Spleen (tissue), 11 donors: ENCODE data around the gene WDR90. TPM values are rescaled to one million over a fixed set of nuclear protein-coding genes. Genes with fewer than 3 reads are reported as not detected.

Experiments used
- DNase-seq: peaks from one replicate; pipeline ENCODE4 v3.0.0-alpha.2; 2020
- H3K27ac ChIP-seq, 8 donors: fragments of 200-600 bp; sonication (generic) in 7 of 8; 1 replicate in 4 of 8; 2 replicates in 4 of 8; pipeline versions ENCODE4 v1.5.0 to v1.8.0; 2016 to 2021; ENCODE audit warnings: inconsistent platforms in 4 of 8, mild to moderate bottlenecking in 4 of 8, moderate library complexity in 1 of 8
- H3K27me3 ChIP-seq, 7 donors: fragments of 200-600 bp; sonication (generic) in 6 of 7; replicated peaks in 1 of 7; 1 replicate in 4 of 7; 2 replicates in 3 of 7; pipeline versions ENCODE4 v1.5.0 to v1.8.0; 2016 to 2021; ENCODE audit warnings: inconsistent platforms in 3 of 7, mild to moderate bottlenecking in 1 of 7
- H3K36me3 ChIP-seq, 6 donors: fragments of 200-600 bp; sonication (generic) in 5 of 6; 1 replicate in 4 of 6; 2 replicates in 2 of 6; pipeline versions ENCODE4 v1.5.0 to v1.8.0; 2016 to 2021; ENCODE audit warnings: inconsistent platforms in 2 of 6
- H3K4me1 ChIP-seq, 6 donors: fragments of 200-600 bp; sonication (generic) in 5 of 6; 1 replicate in 3 of 6; 2 replicates in 3 of 6; pipeline versions ENCODE4 v1.5.0 to v1.8.0; 2016 to 2021; ENCODE audit warnings: inconsistent platforms in 3 of 6
- H3K4me3 ChIP-seq, 8 donors: fragments of 200-600 bp; sonication (generic) in 7 of 8; 1 replicate in 4 of 8; 2 replicates in 4 of 8; pipeline versions ENCODE4 v1.5.0 to v1.8.0; 2016 to 2021; ENCODE audit warnings: inconsistent platforms in 4 of 8, mild to moderate bottlenecking in 4 of 8, moderate library complexity in 2 of 8
- H3K9me3 ChIP-seq, 8 donors: fragments of 200-600 bp; sonication (generic) in 7 of 8; 1 replicate in 4 of 8; 2 replicates in 4 of 8; pipeline versions ENCODE4 v1.5.0 to v1.8.0; 2016 to 2021; ENCODE audit warnings: inconsistent platforms in 4 of 8
- POLR2A ChIP-seq, 3 donors: fragments of 450-650 bp; IDR thresholded peaks; one replicate each; pipeline ENCODE4 v1.5.1; 2017; ENCODE audit warnings: antibody characterized with exemption in 3 of 3, mild to moderate bottlenecking in 1 of 3
- POLR2AphosphoS5 ChIP-seq, 3 donors: sonication (generic); formaldehyde crosslinking; IDR thresholded peaks; one replicate each; pipeline ENCODE4 v1.5.1; 2017; ENCODE audit warnings: antibody characterized with exemption in 3 of 3
- WGBS, 5 donors: extraction: QIAGEN DNeasy Blood & Tissue Kit in 3 of 5; methylation state at CpG; one replicate each; pipeline versions ENCODE4 v1.1.5 to v1.1.7; 2013 to 2018; 5-methylcytosine and 5-hydroxymethylcytosine counted together
- intact Hi-C: fragments of 100-400 bp; cut with DNase I; formaldehyde crosslinking; loops from one replicate; pipeline ENCODE4 v1.15.0; 2023; ENCODE audit warnings: low total_unique reads
- polyA plus RNA-seq, 3 donors: library from polyadenylated mRNA; stranded (reverse); fragments of 200-250 nt; gene quantifications; one replicate each; pipeline ENCODE4 v1.2.1, GENCODE V29; 2013
- total RNA-seq, 7 donors: library from RNA; depleted of rRNA in 3 of 7; stranded (reverse); fragments of >200 nt in 3 of 7; fragmentation: NEBNext Ultra II Directional in 4 of 7; extraction: Animal tissue kit (Norgen Biotek cat#: 25700) in 4 of 7; gene quantifications; one replicate each; pipeline versions ENCODE4 v1.1.0 to v1.2.1, GENCODE V29; 2016 to 2021
- TF ChIP-seq, protein P1 (sequence below), 11 experiments: fragments of 200-600 bp in 7 of 11; fragments of 450-650 bp in 4 of 11; sonication (generic) in 4 of 11; IDR thresholded peaks in 8 of 11; conservative IDR thresholded peaks in 3 of 11; 1 replicate in 7 of 11; 2 replicates in 4 of 11; pipeline versions ENCODE4 v1.4.0 to v1.8.0; 2016 to 2021; ENCODE audit warnings: antibody characterized with exemption in 11 of 11, inconsistent platforms in 4 of 11, mild to moderate bottlenecking in 1 of 11
- donor health status: healthy with polysubstance abuse.
- donor health status: DM: no; HTN: no; CAD: no; lungs with moderate emphysema.
- donor health status: DM: no; HTN: no; CAD: no.
- donor health status: Bipolar disorder and iron deficiency.
- donor health status: healthy.
- donor health status: DM: no; HTN: no; CAD: no.
- donor health status: DM: yes; HTN: yes; CAD: no.

The WDR90 gene
- total and polyA plus RNA-seq, 10 donors = 7.9 to 30.2 (median 19.4) TPM

DNA sequence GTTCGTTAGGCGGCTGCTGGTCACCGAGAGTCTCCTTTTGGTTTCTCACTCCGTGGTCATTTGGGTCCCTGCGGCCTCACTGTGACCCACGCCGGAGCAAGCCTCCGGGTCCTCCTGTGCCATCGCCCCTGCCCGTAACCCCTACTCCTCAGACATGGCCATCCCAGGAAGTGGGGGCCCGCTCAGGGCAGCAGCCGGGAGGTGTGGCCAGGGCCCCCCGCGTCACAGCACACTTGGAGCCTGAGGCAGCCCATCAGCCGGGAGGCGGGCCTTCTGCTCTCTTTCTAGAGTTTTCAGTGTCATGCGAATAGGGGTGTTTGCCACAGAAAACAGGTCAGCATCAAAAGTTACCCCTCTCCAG, 26.3 kb upstream of the WDR90 start:
- Histone ChIP-seq H3K9me3 (no peaks in the 10 kb centered on the region), H3K27me3 (no peaks in the 10 kb centered on the region), H3K27ac (peak overlapping the region in 5 of 8 donors; percentile 1 to 24 (median 21)), H3K36me3 (peaks cover 0 to 61% (median 26%) of the 10 kb centered on the region in 6 donors), H3K4me1 (no peaks in the 10 kb centered on the region), H3K4me3 (no peak overlapping the region)
- TF ChIP-seq POLR2A (IDR thresholded peaks at IDR 0.05) (no peak), POLR2AphosphoS5 (IDR thresholded peaks at IDR 0.05) (peak in 1 of 3 donors; percentile 15)
- 85 to 94% (median 91%) methylated on average over 17 of the region's 17 CpGs for WGBS, 5 donors
- intact Hi-C loops = no loop called here
- peak; percentile 60 for DNase-seq

GRCh38 chr16:624526-625070, 24.6 kb upstream of the WDR90 start:
- H3K27me3 ChIP-seq = no peaks in the 10 kb centered on the region
- peaks cover 0 to 66% (median 35%) of the 10 kb centered on the region in 6 donors for H3K36me3 ChIP-seq
- 82 to 94% (median 89%) methylated on average over 9 to 10 of the region's 10 CpGs for WGBS, 5 donors
- DNase-seq = no peak
- no peak overlapping the region for H3K27ac ChIP-seq
- H3K9me3 ChIP-seq = no peaks in the 10 kb centered on the region
- intact Hi-C loops = no loop called here
- H3K4me3 ChIP-seq = no peak overlapping the region
- peaks cover 0 to 16% (median 3%) of the 10 kb centered on the region in 6 donors for H3K4me1 ChIP-seq
- TF ChIP-seq POLR2AphosphoS5 (IDR thresholded peaks at IDR 0.05) (no peak), POLR2A (IDR thresholded peaks at IDR 0.05) (no peak)
- TF ChIP-seq, protein P1, sequence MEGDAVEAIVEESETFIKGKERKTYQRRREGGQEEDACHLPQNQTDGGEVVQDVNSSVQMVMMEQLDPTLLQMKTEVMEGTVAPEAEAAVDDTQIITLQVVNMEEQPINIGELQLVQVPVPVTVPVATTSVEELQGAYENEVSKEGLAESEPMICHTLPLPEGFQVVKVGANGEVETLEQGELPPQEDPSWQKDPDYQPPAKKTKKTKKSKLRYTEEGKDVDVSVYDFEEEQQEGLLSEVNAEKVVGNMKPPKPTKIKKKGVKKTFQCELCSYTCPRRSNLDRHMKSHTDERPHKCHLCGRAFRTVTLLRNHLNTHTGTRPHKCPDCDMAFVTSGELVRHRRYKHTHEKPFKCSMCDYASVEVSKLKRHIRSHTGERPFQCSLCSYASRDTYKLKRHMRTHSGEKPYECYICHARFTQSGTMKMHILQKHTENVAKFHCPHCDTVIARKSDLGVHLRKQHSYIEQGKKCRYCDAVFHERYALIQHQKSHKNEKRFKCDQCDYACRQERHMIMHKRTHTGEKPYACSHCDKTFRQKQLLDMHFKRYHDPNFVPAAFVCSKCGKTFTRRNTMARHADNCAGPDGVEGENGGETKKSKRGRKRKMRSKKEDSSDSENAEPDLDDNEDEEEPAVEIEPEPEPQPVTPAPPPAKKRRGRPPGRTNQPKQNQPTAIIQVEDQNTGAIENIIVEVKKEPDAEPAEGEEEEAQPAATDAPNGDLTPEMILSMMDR (IDR thresholded peaks at IDR 0.05 in 8 of 11, conservative IDR thresholded peaks at IDR 0.05 in 3 of 11) = no peak

DNA sequence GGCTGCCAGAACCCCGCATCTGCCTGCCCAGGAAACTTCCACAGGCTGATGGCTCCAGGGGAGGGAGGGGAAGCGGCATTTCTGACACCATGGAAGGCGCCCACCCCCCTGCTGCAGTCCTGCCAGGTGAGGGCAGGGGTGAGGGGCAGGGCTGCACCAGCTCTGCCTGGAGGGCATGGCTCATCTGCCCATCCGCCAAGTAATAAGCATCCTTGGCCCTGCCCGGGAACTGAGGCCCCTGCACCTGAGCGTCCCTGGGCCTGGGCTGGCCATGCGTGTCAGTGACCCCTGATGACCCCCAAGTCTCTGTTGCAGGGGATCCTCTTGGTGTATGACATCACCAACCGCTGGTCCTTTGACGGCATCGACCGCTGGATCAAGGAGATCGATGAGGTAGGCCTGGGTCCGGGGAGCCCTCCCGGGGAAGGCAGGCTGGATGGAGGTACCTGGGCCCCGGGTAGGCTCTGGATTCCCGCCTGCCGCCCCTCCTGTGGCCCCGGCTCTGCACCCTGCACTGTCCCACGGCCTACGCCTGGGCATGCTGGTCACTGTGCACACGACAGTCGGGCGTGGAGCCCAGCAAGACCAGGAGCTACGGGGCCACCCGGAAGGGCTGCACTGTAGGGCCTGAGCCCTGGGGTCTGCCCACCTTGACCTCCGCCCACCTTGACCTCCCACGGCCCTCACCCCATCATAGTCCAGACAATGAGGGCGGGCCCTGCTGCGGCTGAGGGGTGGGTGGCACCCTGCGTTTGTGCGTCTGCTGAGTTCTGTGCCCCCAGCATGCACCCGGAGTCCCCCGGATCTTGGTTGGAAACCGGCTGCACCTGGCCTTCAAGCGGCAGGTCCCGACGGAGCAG, 23.8 kb upstream of the WDR90 start:
- WGBS, 5 donors = 94 to 97% (median 95%) methylated on average over 7 to 37 of the region's 37 CpGs
- intact Hi-C loops = no loop called here
- Histone ChIP-seq H3K4me3 (no peak overlapping the region), H3K27me3 (peaks cover 0 to 1% (median 0%) of the 10 kb centered on the region in 7 donors), H3K9me3 (no peaks in the 10 kb centered on the region), H3K27ac (no peak overlapping the region), H3K4me1 (peaks cover 0 to 23% (median 10%) of the 10 kb centered on the region in 6 donors), H3K36me3 (peaks cover 0 to 61% (median 35%) of the 10 kb centered on the region in 6 donors)
- TF ChIP-seq, protein P1 (IDR thresholded peaks at IDR 0.05 in 8 of 11, conservative IDR thresholded peaks at IDR 0.05 in 3 of 11) = no peak
- TF ChIP-seq POLR2AphosphoS5 (IDR thresholded peaks at IDR 0.05) (no peak), POLR2A (IDR thresholded peaks at IDR 0.05) (no peak)
- DNase-seq = no peak

- intact Hi-C loops = no loop called here
- H3K9me3 ChIP-seq = no peaks in the 10 kb centered on the region
- peaks cover 0 to 32% (median 15%) of the 10 kb centered on the region in 6 donors for H3K4me1 ChIP-seq
- 90 to 96% (median 93%) methylated on average over 22 to 35 of the region's 35 CpGs for WGBS, 5 donors
- peaks cover 0 to 9% (median 0%) of the 10 kb centered on the region in 7 donors for H3K27me3 ChIP-seq
- DNase-seq = no peak
- peaks cover 0 to 55% (median 35%) of the 10 kb centered on the region in 6 donors for H3K36me3 ChIP-seq
- H3K4me3 ChIP-seq = no peak overlapping the region
- no peak overlapping the region for H3K27ac ChIP-seq
- TF ChIP-seq POLR2AphosphoS5 (IDR thresholded peaks at IDR 0.05) = peak in 1 of 3 donors; percentile 19
- no peak for TF ChIP-seq POLR2A (IDR thresholded peaks at IDR 0.05)
Observed at GRCh38 chr16:625977-626765, 23.0 kb upstream of the WDR90 start.
